Fibroblast of mammary gland (primary cell): ENCODE results near the gene LY6G6C.

ENCODE experiments used
- DNase-seq: peaks from one replicate; pipeline ENCODE4 v3.0.0-alpha.2; 2010; ENCODE audit warnings: low read depth
- H3K4me3 ChIP-seq: 2 replicates; pipeline ENCODE4 v1.5.1; 2011; ENCODE audit warnings: low read depth, mild to moderate bottlenecking, low read length, moderate library complexity; ENCODE audit not compliant: control insufficient read depth
- CTCF ChIP-seq: conservative IDR thresholded peaks from 2 replicates; pipeline ENCODE4 v1.5.1; 2011; ENCODE audit warnings: low read depth, low read length, inconsistent platforms; ENCODE audit not compliant: control insufficient read depth, insufficient read depth

The LY6G6C gene

GRCh38 chr6:31765910-31766794 is 44.6 kb upstream of the LY6G6C start:
- no peak for DNase-seq
- no peak for TF ChIP-seq CTCF
- no peak overlapping the region for H3K4me3 ChIP-seq

GRCh38 chr6:31765559-31765909 is 44.0 kb upstream of the LY6G6C start:
- TF ChIP-seq CTCF: no peak
- DNase-seq: no peak
- H3K4me3 ChIP-seq: no peak overlapping the region

- no peak for TF ChIP-seq CTCF
- H3K4me3 ChIP-seq: no peak overlapping the region
- no peak for DNase-seq
These were observed 42.7 kb upstream of the LY6G6C start for GRCh38 chr6:31764198-31764597.

GRCh38 chr6:31763619-31763940 is 42.0 kb upstream of the LY6G6C start:
- TF ChIP-seq CTCF: no peak
- no peak overlapping the region for H3K4me3 ChIP-seq
- peak; percentile 33 for DNase-seq

GRCh38 chr6:31762878-31763618 is 41.5 kb upstream of the LY6G6C start:
- no peak for DNase-seq
- no peak for TF ChIP-seq CTCF
- no peak overlapping the region for H3K4me3 ChIP-seq

- DNase-seq: no peak
- TF ChIP-seq CTCF: no peak
- H3K4me3 ChIP-seq: no peak within 1 kb of the TSS
These were observed 40.8 kb upstream of the LY6G6C start, which contains the start of gene SAPCD1 for GRCh38 chr6:31762356-31762755. Gene SAPCD1, plus strand, starts transcription at chr6:31762656. Its CDS starts 399 bp downstream, at chr6:31763055.

- H3K4me3 ChIP-seq: no peak overlapping the region
- no peak for TF ChIP-seq CTCF
These were observed 39.8 kb upstream of the LY6G6C start for GRCh38 chr6:31761343-31761742.

More at GRCh38 chr6:31761343-31761742, 39.8 kb upstream of the LY6G6C start:
- no peak for DNase-seq
